ENCODE data around the gene TMEM42.
"Not testable (repeated sequence)": the region's sequence is repeated elsewhere in the genome, so short reads cannot be mapped to it uniquely, and the experiment has no call there.

DNA sequence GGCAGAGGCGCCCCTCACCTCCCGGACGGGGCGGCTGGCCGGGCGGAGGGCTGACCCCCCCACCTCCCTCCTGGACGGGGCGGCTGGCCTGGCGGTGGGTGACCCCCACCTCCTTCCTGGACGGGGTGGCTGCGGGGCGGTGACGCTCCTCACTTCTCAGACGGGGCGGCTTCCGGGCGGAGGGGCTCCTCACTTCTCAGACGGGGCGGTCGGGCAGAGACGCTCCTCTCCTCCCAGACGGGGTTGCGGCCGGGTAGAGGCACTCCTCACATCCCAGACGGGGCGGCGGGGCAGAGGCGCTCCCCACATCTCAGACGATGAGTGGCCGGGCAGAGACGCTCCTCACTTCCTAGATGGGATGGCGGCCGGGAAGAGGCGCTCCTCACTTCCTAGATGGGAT, 40.5 kb upstream of the TMEM42 start:
- TF ChIP-seq, protein P1, sequence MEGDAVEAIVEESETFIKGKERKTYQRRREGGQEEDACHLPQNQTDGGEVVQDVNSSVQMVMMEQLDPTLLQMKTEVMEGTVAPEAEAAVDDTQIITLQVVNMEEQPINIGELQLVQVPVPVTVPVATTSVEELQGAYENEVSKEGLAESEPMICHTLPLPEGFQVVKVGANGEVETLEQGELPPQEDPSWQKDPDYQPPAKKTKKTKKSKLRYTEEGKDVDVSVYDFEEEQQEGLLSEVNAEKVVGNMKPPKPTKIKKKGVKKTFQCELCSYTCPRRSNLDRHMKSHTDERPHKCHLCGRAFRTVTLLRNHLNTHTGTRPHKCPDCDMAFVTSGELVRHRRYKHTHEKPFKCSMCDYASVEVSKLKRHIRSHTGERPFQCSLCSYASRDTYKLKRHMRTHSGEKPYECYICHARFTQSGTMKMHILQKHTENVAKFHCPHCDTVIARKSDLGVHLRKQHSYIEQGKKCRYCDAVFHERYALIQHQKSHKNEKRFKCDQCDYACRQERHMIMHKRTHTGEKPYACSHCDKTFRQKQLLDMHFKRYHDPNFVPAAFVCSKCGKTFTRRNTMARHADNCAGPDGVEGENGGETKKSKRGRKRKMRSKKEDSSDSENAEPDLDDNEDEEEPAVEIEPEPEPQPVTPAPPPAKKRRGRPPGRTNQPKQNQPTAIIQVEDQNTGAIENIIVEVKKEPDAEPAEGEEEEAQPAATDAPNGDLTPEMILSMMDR (IDR thresholded peaks at IDR 0.05), result not testable (repeated sequence)
- not testable (repeated sequence) for TF ChIP-seq POLR2A (IDR thresholded peaks at IDR 0.05)

Measured in lower leg skin (tissue), 3 donors.